Peyer's patch (tissue), 4 donors: ENCODE results near the gene BABAM1.
A peak's percentile ranks its signal among the peaks of the same experiment; 100 is the strongest.

Experiments
- CTCF ChIP-seq, 6 experiments: fragments of 450-650 bp in 4 of 6; fragments of 200-600 bp in 2 of 6; sonication (generic) in 1 of 6; IDR thresholded peaks; one replicate each; pipeline ENCODE4 v1.5.1; 2017 to 2019; ENCODE audit warnings: antibody characterized with exemption in 6 of 6, mild to moderate bottlenecking in 3 of 6, moderate library complexity in 1 of 6
- POLR2A ChIP-seq, 2 donors: fragments of 450-650 bp; IDR thresholded peaks; one replicate each; pipeline ENCODE4 v1.5.1; 2017; ENCODE audit warnings: antibody characterized with exemption in 2 of 2, mild to moderate bottlenecking in 2 of 2, moderate library complexity in 2 of 2

DNA sequence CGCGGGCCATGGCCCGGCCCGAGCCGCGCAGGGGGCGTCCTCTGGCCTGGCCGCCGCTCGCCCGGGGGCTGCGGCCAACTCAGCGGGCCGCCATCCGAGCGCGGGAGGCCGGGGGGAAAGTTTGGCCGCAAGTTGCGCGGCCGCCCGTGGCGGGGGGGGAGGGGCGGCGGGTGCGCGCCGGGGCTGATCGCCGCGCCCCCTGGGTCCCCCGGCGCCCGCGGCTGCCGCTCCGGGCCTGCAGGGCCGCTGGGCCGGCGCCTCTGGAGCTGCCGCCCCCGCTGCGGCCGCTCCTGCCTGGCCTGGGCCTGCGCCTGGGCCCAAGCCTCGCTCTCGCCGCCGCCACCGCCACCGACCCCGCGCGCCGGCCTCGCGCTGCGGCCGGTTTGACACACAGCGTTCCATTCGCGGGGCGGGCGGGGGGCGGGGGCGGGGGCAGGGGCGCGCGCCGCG is 21.7 kb upstream of the BABAM1 start, which contains the start of gene NR2F6:
- TF ChIP-seq CTCF (IDR thresholded peaks at IDR 0.05) (no peak), POLR2A (IDR thresholded peaks at IDR 0.05) (peak in 1 of 2 donors; percentile 68)
